GM23338 (cell line): ENCODE results near the gene MAGEB10.

Experiments
- CREB1 ChIP-seq: fragments of 250-450 bp; sonication (Bioruptor Pico); IDR thresholded peaks from 2 replicates; pipeline ENCODE4 v1.5.0; 2020; ENCODE audit warnings: low read depth, mild to moderate bottlenecking, moderate library complexity
- CTCF ChIP-seq, 2 experiments: fragments of 200-600 bp in 1 of 2; sonication (generic) in 1 of 2; conservative IDR thresholded peaks; 2 replicates each; pipeline versions ENCODE4 v1.5.1 to v1.6.1; 2016 to 2017; ENCODE audit warnings: antibody characterized with exemption in 2 of 2, low read depth in 2 of 2, mild to moderate bottlenecking in 2 of 2, moderate library complexity in 1 of 2
- EZH2 ChIP-seq: fragments of 200-600 bp; sonication (generic); IDR thresholded peaks from one replicate; pipeline ENCODE4 v1.8.0; 2017; ENCODE audit warnings: antibody characterized with exemption, mild to moderate bottlenecking, low read depth; ENCODE audit not compliant: unreplicated experiment
- EZH2phosphoT487 ChIP-seq: fragments of 200-600 bp; sonication (generic); IDR thresholded peaks from one replicate; pipeline ENCODE4 v1.8.1; 2018; ENCODE audit warnings: antibody characterized with exemption; ENCODE audit not compliant: unreplicated experiment
- JUNB ChIP-seq: IDR thresholded peaks from one replicate; pipeline ENCODE4 v1.6.1; 2016; ENCODE audit warnings: antibody characterized with exemption; ENCODE audit not compliant: unreplicated experiment
- POLR2AphosphoS5 ChIP-seq: IDR thresholded peaks from 2 replicates; pipeline ENCODE4 v1.6.1; 2016; ENCODE audit warnings: antibody characterized with exemption, low read depth
- REST ChIP-seq: IDR thresholded peaks from one replicate; pipeline ENCODE4 v1.6.1; 2018; ENCODE audit warnings: antibody characterized with exemption; ENCODE audit not compliant: unreplicated experiment
- ZNF114 ChIP-seq: fragments of 250-450 bp; sonication (Bioruptor Pico); IDR thresholded peaks from 2 replicates; pipeline ENCODE4 v1.5.0; 2020; ENCODE audit warnings: mild to moderate bottlenecking, moderate library complexity

- TF ChIP-seq CTCF (conservative IDR thresholded peaks at IDR 0.05; ENCODE audit: low read depth in 2 of 2) (no peak), EZH2phosphoT487 (no peak), ZNF114 (no peak), REST (no peak), EZH2 (no peak), POLR2AphosphoS5 (no peak), CREB1 (CRISPR knock-in tag) (no peak), JUNB (no peak)
These were observed 11.0 kb upstream of the MAGEB10 start for GRCh38 chrX:27796640-27797257.
